Measurements from ENCODE around the gene NIPAL4.
"Not testable (repeated sequence)": the region's sequence is repeated elsewhere in the genome, so short reads cannot be mapped to it uniquely, and the experiment has no call there.

The NIPAL4 gene

DNA sequence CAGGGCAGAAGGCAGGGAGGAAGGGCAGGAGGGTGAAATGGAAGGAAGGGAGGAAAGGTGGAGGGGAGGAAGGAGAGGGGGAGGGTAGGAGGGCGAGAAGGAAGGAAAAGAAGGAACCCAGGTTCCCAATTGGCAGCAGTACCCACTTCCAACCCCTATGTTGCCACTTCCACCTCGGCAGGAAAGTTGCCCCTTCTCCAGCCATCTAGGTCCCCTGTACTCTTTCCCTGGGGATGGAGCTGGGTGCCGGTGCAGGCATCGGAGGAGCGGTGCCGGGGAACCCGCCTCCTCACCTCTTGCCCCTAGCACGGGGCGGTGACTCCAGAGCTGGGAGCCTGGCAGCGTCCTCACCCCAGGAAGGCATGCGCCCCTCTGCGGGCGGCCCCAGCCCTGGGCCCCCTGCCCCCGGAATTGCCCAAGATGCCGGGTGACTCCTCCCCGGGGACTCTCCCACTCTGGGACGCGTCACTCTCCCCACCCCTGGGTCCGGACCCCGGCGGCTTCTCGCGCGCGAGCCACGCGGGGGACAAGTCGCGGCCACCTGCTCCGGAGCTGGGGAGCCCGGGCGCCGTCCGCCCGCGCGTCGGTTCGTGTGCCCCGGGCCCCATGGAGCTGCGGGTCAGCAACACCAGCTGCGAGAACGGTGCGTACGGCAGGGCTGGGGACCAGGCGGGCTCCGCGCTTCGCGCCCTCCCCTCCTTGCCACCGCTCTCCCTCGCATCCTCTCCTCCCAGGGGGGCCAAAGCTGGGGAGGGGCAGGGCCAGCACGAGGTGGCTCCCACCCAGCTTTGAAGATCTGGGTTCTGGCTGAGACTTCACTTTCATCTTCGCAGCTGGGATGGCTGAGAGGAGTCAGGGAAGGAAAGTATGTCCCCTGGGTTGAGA lies at the start of gene NIPAL4:
Gene NIPAL4, plus strand, starts transcription at position 499 of the 885 bp plus-strand sequence. Its CDS starts 108 bp downstream, at position 607.
- DNase-seq: no peak

DNA sequence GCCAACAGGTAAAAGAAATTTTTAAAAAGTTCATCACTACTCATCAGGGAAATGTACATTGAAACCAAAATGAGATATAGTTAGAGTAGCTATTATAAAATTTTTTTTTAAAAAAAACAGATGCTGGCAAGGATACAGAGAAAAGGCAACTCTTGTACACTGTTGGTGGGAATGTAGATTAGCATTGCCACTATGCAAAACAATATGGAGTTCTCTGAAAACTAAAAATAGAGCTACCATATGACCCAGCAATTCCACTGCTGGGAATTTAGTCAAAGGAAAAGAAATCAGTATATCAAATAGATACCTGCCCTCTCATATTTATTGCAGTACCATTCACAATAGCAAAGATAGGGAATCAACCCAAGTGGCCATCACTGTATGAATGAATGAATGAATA lies 44.2 kb upstream of the NIPAL4 start:
- DNase-seq: no peak

DNA sequence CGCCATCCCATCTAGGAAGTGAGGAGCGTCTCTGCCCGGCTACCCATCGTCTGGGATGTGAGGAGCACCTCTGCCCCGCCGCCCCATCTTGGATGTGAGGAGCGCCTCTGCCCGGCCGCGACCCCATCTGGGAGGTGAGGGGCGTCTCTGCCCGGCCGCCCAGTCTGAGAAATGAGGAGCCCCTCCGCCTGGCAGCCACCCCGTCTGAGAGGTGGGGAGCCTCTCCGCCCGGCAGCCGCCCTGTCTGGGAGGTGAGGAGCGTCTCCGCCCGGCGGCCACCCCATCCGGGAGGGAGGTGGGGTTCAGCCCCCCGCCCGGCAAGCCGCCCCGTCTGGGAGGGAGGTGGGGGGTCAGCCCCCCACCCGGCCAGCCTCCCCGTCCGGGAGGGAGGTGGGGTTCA lies 40.5 kb upstream of the NIPAL4 start:
- not testable (repeated sequence) for DNase-seq

DNA sequence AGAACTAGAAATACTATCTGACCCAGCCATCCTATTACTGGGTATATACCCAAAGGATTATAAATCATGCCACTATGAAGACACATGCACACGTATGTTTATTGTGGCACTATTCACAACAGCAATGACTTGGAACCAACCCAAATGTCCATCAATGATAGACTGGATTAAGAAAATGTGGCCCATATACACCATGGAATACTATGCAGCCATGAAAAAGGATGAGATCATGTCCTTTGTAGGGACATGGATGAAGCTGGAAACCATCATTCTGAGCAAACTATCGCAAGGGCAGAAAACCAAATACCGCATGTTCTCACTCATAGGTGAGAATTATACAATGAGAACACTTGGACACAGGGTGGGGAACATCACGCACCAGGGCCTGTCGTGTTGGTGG lies 30.1 kb upstream of the NIPAL4 start:
- DNase-seq: not testable (repeated sequence)

DNA sequence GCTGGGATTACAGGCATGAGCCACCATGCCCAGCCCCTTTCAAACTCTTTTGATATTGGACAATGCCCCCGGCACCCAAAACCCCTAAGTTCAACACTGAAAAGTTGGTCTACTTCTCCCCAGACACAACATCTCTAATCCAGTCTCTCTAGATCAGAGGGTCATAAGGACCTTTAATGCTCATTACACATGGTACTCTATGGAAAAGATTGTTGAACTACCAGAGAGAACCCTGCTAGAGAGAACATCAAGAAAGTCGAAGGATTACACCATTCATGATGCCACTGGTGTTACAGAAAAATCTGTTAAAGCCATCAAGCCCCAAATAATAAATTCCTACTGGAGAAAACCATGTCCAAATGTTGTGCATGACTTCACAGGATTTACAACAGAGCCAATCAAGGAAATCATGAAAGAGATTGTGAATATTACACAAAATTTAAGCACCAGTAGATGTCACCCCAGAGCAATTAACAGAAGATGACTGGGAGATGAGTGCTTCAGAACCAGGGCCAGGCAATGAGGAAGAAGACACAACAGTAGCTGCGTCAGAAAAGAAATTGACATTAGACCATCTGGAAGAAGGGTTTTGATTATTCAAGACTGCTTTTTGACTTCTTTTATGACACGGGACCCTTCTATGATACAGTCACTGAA lies 28.3 kb upstream of the NIPAL4 start:
- peak in 1 of 2 experiments; percentile 53 for DNase-seq

DNA sequence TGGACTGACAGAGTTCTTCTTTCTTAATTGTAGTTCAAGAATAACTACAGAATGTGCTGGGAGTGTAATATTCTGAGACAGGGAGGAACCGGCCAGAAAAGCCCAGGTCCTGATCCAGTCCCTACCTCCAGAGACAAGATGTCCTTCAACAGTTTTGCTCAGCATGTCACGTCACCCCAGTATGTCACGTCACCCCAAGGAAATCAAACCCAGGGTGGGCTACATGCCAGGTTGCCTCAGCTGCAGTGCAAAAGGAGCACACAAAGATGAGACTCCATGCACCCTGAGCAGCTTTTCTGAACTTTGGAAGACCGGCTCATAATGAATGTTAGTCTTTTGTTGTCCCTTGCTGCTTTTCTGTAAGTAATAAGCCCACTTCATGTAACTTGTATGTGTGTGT lies 25.9 kb upstream of the NIPAL4 start:
- DNase-seq: no peak

DNA sequence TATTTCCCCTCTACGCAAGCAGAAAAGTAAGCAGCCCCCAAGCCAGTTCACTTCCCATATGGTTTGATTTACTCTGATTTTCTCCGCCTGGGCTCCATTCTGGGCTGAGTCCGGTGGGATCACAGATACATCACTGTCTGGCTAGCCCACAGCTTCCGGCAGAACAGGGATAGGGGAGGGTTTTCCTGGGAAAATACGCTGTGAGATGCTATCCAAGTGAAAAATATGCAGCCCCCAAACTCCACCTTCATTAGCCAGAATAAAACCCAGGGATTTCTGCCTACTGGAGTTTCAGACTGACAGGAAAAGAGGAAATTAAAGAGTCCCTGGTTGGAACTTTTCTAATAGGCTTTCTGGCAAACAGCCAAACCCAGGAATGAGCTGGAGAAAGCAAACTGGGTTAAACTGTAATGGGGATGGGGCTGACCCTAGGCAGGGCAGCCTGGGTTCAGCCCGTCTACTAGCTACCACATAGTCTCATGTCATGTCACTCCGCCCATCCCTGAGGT lies 16.9 kb upstream of the NIPAL4 start:
- DNase-seq: no peak

DNA sequence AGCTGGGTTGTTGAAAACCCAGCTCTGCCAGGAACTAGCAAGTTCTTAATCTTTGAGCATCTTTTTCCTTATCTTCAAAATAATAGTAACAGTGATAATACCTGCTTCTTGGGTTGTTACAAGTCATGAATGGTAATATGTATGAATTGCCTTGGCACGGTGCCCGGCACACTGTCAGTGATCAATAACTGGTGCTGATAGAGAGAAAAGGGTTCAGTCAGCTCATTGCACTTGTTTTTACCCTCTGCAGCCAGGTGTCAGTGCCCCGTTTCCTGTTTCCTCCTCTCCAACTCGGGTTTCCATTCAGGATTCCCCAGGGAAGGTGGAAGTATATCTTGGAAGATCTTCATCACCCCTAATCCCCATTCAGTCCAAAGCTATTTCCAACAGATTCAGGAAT lies 15.8 kb upstream of the NIPAL4 start:
- DNase-seq: no peak

DNA sequence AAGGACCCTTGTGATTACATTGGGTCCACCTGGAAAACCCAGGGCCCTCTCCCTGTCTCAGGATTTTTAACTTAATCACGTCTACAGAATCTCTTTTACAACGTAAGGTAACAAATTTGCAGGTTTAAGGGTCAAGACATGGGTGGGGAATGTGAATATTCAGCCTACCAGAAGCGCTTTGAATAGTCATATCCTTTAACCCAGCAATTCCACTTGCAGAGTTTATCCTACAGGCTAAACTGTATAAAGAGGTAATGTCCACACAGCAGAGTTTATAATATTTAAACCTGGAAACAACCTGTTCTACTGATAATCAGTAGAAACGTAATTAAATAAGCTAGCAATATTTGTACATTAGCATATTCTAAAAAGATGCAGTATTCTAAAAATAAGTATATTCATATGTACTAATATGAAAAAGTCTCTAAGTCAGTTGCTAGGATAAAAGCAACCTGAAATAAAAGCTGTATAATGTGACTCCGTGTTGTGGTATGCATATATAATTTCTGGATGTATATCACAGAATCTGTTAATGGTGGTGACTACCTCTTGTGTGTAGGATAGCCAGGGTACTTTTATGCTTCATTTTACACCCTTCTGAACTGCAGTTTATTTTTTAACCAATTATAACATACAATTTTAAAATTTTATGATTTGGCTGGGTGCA lies 14.1 kb upstream of the NIPAL4 start:
- no peak for DNase-seq

DNA sequence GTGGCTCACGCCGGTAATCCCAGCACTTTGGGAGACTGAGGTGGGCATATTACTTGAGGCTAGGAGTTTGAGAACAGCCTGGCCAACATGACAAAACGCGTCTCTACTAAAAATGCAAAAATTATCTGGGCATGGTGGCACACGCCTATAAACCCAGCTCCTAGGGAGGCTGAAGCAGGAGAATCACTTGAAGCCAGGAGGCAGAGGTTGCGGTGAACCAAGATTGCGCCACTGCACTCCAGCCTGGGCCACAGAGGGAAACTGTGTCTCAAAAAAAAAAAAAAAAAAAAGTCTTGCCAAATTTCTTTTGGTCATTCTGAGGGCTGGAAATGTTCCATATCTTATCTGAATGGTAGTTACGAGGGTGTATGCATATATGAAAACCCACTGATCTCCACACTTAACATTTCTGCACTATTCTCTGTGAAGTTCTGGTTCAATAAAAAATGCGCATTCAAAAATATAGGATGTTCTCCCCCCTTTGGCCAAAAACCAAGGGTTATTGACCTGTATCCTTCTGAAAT lies 13.5 kb upstream of the NIPAL4 start:
- no peak for DNase-seq

DNA sequence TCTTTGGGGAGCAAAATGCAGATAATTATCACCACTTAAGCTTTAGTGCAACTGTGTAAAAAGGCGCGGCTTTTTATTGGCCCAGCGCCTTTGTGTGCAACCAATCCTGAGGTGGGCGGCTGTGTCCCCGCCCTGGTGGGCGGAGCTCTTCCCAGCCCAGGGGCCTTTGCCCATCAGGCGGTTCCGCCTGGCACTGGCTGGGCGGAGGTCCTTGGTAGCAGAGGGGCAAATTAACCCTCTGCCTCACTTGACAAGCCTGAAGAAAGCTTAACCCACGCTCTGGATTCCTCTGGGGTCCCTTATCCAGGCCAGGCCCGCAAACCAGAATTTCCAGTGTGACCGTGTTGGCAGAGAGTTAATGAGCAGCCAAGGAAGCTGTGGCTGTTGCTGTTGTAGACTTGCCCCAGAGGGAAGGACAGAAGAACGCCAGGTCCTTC lies 12.8 kb upstream of the NIPAL4 start:
- DNase-seq: no peak

DNA sequence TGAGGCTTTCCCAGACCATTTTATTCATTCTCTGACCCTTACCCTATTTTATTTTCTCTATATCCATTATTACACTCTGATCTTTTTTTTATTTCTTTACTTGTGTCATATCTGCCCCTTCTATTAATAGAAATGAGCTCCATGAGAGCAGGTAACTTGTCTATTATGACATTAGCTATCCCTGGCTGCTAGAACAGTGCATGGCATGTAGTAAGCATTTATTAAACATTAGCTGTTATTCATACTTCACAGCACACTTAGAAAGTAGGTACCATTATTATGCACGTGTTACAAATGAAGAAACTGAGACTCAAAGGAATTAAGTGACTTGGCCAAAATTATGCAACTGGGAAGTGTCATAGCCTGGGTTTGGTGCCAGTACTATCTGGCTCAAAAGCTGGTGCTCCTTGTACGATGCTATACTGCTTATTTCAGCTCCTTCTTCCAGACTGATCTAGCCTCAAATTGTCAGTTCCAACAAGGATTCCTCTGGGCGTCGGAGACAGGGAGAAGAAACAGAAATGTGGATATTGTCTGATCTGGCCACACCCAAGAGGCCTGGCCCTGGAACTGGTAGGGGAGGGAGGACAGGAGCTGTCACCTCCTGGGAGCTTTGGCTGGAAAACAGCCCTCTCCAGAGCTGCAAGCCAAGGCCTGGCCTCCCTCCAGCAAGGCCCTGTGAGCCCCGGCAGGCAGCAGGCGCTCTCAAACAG lies 10.8 kb upstream of the NIPAL4 start:
- DNase-seq: peak; percentile 33 to 57

DNA sequence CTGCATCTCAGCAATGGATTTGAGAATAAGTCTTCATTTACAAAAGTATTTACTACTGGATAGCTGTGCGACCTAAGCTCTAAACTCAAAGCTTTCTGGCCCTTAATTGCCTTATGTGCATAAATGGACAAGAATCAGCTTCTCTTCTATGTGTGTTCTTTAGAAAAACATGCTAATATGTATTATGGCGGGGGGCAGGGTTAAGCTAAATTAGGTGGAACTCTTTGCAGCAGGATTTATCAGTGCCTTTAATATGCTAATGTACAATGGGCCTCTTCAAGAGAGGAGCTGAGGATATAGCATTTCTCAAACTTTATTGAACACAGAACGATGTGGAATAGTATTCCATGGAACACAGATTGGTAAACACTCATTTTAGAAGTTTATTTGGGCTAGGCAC lies 10.0 kb upstream of the NIPAL4 start:
- DNase-seq: no peak

DNA sequence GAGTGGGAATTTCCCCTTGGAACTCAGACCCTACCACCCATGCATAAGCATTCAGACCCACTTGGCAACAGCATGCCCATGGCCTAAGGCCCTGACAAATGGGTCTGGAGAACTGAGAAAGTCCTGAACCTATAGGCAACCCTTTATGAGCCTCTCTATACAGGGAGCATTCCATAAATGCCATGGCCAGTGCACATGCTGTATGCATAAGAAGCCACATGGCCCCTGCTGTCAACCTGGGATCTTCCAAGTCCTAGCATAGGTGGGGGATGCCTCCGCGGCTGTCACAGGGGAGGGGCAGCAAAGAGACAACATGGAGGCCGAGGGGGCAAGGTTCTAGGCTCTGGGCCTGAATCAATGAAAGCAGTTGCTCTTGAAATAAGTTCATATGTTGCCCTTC lies 8.2 kb upstream of the NIPAL4 start:
- DNase-seq: no peak

DNA sequence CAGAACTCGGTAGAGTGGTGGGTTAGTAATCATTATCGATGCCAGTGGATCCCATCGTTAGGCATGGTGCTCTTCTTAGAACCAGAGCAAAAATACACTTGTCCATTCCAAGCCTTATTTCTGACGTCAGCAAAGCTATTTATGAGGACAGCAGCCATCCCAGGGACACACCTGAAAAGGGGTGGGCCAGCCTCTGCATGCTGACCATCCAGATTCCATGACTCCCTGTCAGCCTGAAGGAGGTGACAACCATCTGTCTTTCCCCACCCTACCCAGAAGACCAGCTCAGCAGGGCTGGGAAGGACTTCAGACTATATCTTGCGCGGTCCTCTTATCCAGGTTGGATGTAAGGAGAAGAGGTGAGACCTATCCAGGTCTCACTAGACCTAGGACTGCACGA lies 5.7 kb upstream of the NIPAL4 start:
- no peak for DNase-seq

DNA sequence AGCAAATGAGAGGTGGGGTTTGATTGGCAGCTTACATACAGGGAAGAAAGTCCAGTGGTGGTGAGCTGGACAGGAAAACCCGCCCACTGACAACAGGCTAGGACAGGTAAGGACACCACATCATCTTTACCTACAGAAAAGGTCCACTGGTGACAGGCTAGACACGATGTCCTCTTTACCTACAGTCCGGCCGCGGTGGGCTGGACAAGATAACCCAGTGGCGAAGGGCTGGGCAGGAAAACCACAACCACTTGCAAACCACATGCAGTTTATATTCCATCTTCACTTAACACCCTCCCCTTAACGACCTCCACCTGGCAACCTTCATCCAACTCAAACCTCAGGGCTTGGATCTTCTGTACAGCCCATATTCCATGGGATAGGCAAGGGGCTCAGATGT lies 5.0 kb upstream of the NIPAL4 start:
- DNase-seq: no peak

DNA sequence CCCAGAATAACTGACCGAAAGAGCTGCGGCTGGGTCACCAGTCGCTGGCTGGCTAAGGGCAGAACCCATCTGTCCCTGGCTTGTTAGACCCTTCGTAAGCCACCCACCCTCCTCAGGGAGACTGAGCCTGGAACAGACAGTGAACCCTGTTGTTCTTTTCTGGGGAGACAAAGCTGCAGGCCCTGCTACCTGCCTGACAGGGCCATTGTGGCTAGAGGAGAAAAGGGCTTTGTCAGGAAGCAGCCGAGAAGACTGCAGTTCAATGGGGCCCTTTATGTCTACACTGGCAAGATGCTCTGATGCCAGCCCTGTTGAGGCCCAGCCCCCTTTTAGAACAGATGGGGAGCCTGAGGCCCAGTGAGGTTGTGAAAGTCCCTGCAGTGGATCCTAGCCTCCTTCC lies 3.7 kb upstream of the NIPAL4 start:
- DNase-seq: no peak

DNA sequence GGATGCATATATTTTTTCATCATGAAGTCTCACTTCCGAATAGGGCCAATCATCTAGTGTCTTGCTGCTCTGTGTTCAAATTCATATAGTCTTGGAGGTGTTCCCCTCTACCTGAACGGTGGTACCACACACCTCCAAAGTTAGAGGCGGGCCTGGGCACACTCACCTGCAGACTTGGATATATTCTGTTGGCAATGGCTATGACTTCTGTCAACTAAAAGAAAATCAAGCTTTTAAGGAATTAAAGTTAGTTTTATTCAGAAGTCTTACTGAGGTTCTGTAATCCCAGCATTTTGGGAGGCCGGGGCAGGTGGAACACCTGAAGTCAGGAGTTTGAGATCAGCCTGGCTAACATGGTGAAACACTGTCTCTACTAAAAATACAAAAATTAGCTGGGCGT lies 2.6 kb upstream of the NIPAL4 start:
- DNase-seq: no peak

DNA sequence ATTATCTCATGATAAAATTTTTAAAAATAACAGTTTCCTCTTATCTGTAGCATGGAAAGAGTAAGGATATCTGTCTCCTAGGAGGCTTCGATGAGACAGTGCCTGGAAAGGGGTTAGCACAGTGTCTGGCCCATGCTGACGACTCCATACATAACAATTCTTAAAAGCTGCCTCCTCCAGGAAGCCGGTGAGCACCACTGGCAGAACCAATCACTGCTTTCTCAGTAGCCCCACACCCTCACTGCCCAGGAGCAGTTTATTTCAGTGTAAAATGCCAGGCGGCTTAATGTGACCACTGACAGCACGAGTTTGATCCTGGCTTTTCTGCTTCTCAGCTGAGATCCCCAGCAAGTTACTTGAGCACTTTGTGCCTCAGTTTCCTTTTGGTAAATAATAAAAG lies 1.2 kb upstream of the NIPAL4 start:
- DNase-seq: no peak

DNA sequence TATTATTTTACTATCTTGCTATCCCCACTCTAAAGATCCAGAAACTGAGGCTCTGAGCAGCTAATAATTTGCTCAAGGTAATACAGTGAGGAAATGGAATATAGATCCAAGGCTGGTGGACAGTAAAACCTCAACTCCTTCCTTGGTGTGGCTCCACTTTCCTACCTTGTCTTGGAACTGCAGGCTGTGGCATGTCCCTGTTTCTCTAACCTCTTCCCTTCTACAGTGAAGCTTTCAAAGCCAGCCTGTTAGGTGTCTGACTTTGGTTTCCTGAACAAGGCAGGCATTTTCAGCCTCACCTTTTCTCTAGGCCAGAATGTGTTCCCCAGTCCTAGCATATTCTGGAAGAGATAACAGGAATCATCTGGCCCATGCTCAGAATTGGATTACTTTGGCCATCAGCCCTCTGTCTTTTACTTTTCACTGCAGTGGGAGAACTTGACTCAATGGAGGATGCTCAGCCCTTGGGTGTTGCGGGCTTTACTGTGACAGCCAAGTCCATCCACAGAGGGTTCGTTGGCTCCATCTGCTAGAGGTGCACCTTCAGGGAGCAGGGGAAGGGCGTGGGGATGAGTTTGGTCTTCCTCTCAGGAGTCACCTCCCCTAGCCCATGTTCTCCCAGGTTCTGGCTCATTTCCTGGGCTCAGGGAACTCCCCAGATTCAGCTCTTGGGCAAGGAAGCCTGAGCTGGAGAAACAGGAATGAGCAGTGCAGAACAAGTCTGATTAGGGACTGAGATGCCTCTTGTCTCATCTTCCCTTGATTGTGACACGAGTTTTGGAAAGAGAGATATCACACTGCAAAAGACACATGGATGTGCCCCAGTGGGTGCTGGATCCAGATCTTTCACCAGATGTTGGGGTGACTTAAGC lies 1.1 kb downstream of the NIPAL4 start:
- no peak for DNase-seq

DNA sequence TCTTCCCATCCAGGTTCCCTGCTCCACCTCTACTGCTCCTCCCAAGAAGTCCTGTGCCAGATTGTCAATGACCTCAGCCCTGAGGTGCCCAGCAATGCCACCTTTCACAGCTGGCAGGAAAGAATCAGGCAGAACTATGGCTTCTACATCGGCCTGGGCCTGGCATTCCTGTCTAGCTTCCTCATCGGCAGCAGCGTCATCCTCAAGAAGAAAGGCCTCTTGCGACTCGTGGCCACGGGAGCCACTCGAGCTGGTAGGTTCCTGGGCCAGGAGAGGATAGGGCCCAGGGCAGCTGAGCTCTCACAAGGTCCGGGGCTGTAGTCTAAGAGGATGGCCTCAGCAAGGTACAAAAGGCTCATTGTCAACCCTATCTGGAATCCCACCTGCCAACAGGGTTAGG lies 3.1 kb downstream of the NIPAL4 start:
- DNase-seq: no peak
